GM18499 (cell line): ENCODE data around the gene CSNK1A1.

Experiments used
- ATAC-seq: cut with Tn5 transposase; IDR thresholded peaks from one replicate; pipeline ENCODE4 v1.9.1; 2021; ENCODE audit warnings: moderate number of reproducible peaks; ENCODE audit not compliant: insufficient read depth, unreplicated experiment

CSNK1A1 gene

DNA sequence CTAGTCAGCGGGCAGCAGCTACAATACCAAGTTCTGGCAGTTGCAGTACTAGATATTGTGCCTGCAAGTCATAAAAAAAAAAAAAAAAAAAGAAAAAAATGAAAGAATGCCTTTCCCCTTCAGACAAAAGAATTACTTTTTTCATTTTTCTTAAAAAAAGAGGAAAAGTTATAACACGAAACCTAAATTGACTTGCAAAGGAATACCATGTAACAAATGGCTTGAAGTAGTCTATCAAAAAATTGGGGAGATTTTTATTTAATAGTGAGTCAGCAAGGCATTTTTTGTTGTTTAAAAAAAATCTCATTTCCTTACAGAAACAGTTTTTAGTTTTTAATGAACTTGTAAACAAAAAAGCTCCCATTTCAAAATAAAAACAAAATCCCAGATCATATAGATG lies 55.6 kb downstream of the CSNK1A1 start:
- ATAC-seq: no peak

DNA sequence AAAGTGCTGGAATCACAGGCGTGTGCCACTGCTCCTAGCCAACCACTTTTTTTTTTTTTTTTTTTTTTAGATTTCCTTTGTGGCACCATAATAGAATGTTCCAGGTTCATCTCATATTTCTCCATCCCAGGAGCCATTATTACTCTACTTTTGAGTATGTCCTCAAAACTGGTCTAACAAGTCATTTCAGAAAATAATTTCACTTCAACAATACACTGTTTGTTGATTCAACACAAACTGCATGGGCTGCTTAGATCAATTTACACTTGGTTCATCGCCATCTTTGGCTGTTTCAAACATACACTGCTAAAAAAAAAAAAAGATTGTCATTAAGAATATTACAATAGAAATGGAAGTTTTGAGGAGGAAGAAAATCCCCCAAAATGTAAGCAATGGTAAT lies 57.9 kb downstream of the CSNK1A1 start:
- no peak for ATAC-seq

DNA sequence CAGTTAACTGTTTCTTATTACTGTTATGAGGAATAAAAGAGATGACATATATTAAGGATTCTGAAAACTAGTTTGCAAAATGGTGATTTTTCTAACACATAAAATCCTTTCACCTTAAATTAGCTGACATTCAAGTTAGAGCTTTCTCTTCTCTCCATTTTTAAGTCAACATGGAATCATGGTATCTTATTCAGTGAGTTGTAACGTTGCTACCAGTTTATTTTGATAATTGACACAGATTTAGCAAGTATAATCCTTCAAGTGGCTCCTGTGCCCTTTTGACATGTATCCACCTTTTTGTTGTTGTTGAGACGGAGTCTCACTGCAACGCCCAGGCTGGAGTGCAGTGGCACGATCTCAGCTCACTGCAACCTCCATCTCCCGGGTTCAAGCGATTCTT lies 58.5 kb downstream of the CSNK1A1 start:
- ATAC-seq: no peak

DNA sequence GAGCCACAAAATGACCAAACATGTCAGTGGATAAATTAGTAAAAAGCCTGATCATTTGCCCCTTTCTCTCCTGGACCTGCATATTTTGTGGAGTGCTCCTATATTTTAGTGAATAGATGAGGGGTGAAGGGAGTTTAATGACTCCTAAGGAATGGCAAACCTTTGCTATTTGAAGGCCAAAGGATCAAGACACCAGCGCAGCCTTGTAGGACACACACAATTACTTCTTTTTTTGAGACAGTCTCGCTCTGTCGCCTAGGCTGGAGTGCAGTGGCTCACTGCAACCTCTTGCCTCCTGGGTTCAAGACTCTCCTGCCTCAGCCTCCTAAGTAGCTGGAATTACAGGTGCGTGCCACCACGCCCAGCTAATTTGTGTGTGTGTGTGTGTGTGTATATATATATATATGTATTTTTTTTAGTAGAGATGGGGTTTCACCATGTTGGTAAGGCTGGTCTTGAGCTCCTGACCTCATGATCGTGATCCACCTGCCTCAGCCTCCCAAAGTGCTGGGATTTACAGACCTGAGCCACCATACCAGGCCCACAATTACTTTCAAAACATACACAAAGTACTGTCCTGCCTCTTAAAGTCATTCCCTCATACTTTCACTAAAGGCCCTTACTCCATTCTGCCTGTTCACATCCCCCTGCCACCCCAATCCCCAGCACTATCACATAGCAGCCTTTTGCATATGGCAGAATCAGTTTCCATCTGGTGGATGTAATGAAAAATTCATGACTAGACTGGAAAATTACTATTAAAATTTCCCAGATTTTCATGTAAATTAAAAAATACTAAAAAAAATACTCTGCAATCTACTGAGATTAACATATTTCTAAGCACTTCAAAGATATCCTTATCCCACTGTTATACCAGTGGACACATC lies 60.4 kb downstream of the CSNK1A1 start:
- ATAC-seq: no peak

DNA sequence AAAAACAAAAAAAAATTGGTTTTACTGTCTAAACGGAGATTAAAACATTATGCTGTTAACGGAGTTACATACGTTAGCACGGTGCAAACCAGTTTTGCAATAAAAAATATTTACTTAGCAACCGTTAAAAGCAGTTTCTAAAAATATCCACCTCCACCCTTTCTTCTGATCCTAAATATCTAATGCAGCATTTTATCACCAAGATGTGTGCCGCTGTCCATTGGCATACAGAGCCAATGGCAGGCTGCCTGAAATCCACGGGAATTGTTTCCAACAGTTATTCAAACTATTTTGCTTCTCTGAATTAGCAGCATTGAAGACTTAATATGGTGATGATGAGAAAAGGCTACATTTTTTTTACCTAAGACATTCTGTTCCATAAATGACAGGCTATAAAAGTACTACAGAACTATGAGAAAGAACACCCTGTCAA lies 61.6 kb downstream of the CSNK1A1 start:
- no peak for ATAC-seq

DNA sequence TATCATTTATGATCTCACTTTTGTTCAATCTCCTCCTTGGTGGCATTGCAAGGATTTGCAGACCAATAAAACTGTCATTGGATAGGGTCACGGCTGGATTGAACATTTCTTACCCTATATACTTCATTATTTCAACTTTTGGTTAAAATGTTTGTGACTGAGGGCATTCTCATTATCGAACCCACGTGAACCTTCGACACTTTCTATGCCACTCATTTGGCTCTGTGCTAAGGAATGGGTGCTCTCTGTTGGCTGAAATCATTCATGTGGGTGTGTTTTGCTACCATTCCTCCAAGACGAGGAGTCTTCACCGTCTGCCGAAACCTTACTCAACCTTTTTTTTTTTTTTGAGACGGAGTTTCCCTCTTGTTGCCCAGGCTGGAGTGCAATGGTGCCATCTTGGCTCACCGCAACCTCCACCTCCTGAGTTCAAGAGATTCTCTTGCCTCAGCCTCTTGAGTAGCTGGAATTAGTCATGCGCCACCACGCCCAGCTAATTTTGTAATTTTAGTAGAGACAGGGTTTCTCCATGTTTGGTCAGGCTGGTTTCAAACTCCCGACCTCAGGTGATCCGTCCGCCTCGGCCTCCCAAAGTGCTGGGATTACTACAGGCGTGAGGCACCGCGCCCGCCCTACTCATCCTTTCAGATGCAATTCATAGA lies 62.5 kb downstream of the CSNK1A1 start:
- ATAC-seq: no peak

DNA sequence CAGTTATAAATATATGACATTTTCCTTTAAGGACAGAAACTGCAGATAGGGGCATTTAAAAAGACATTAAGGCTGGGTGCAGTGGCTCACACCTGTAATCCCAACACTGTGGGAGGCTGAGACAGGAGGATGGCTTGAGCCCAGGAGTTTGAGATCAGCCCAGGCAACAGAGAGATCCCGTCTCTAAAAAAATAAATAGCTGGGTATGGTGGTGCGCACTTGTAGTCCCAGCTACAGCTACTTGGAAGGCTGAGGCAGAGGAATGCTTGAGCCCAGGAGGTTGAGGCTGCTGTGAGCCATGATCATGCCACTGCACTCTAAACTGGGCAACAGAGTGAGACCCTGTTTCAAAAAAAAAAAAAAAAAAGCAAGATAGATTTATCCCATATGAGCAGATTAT lies 63.6 kb downstream of the CSNK1A1 start:
- no peak for ATAC-seq

DNA sequence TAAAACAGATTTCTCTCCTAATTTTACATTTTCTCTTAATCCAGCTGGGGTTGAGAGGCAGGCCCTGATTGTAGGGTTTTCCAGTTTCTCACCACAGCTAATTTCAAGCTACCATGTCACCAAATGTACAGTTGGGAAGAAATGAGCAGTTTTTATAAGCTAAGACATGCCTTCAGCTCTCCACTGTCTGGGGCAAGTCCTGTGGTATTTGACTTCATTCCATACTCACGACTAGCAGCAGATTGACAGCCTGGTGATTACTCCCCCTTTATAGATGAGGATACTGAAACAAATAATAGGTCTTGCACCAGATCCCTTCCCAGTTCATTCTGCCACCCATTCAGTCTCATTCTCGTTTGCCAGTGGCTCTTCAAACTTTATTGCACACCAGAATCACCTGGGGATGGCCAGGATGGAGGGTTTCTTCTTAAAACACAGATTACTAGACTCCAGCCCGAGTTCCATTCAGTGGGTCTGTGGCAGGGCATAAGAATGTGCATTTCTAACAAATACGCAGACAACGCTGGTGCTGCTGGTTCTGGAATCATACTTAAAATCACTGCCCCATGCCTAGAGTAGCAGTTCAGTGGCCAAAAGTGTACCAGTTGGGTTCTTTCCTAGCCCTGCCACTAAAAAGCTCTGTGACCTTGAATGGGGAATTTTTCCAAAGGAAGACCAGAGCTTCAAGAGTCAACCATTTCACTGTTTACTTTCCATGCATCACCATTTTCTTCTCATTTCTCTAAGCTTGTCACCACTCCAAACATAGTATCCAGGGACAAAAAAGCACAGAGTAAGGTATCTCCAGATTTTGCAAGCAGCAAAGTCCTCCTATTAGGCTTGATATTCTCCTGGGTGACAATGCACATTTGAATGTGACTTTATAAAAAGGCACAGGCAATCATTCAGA lies 64.3 kb downstream of the CSNK1A1 start:
- no peak for ATAC-seq

DNA sequence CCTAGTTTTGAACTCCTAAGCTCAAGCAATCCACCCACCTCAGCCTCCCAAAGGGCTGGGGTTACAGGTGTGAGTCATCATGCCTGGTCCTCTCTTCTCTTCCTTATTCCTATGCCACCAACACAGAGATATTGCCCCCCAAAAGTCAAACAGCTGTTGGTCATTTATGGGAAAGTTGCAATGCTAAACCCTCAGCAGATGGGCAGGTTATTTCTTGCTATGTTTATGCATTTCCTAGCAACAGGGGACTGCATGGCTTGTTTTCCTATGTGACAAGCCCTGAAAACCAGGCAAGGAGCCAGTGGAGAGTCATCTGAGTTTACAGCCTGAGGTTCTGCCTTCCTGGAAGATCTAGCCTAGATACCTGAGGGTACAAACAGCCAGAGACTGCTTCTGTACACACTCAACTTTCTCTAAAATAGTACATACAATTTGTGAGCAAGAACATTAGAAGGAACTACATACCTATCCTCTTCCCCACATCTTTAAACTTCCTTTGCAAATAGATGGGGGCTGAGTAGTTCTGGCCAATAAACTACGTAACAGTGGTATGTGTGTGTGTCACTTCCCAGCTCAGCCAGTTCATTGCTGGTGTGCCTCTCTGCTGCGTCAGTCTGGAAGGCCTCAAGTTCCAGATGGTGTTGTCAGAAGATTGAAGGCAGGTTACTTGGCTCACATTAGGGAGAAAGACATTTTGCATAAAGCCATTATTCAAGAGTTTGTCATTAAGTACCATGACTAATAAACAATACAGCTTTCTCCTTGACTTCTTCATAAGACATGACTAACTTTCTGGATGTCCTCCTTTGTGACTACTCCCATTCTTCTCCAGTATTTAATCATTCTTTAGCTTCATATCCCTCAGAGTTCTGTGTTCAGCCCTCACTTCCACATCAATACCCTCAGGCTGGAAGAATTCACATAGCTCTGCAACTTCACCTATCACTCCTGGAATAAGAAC lies 65.3 kb downstream of the CSNK1A1 start:
- no peak for ATAC-seq

DNA sequence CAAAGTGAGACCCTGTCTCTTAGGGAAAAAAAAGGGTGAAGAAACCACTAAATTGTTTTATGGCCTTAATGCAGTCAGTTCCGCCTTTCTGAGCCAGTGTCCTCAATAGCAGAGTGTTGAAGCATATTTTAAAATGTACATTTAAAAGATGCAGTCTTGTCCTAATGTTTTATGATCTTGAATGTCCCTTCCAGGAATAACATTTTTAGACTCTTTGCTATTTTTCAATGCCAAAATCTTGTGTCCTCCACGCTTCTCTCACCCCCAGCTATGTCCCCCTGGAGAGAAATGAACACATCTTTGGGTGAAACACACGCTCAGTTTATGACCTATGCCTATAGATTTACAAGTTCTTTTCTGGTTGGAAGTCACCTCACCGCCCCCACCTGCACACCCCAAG lies 69.8 kb downstream of the CSNK1A1 start:
- ATAC-seq: no peak

DNA sequence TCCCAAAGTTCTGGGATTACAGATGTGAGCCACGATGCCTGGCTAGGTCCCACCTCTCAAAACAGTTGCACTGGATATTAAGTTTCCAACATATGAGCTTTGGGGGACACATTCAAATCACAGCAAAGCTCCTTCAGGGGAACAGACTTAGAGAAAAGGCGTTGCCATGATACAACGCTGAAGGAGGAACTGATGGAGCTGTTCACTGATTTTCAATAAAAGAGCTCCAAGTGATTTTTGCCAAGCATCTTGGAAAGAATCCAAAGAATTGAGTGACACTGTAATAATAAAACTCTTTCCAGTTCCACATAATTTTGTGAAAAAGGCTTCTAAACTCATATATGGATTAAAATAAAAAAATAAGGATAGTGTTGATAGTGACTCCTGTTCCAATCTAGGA lies 72.5 kb downstream of the CSNK1A1 start:
- no peak for ATAC-seq

DNA sequence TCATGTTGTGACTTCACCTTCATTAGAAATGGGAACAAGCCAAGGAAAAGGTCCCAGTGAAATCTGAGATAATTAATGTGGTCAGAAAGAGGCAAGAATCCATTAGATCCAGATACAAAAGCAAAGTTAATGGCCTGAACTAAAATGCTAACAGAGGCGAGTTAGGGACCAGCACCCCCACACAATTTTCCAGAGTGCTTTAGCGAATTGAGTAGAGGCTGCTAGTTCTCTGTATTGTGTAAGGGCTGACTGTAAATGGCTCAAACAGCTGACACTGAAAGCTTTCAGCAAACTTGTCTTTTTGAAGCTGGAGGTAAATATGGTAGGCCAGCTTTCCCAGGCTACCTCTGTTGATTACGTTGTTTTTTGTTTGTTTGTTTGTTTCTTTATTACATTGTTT lies 75.5 kb downstream of the CSNK1A1 start:
- ATAC-seq: no peak

DNA sequence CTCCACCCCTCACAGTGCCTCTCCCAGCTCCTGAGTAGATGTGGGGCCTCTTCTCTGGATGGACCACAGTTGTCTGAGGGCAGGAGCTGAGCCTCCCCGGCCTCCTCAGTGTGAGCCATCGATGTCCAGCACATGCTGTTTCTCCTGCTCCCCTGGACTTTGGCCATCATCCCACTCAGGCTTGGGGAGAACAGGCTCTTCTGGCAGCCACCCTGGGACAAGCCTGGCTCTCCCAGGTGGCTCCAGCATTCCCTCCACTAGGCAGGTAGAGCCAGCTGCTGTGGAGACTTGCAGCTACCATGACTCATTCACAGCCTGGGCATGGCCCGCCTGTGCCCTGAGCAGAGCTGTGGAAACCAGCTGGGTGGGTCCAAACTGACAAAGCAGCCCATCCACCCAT lies 77.0 kb downstream of the CSNK1A1 start:
- ATAC-seq: no peak

DNA sequence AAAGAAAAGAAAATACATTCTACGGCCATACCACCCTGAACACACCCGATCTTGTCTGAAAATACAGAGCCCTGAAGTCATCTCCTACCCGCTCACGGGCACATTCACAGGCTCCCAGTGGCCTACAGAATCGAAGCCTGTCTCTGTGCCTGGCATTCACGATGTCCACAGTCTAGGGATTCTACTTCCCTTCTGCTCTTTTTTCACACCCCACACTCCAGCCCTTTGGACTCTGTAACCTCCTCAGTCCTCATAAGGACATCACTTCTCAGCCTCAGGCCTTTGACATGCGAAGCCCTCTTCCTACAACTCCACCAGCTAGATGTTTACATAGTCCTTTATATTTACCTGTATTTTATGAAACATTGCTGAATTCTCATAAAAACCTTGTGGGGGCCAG lies 77.8 kb downstream of the CSNK1A1 start:
- no peak for ATAC-seq

DNA sequence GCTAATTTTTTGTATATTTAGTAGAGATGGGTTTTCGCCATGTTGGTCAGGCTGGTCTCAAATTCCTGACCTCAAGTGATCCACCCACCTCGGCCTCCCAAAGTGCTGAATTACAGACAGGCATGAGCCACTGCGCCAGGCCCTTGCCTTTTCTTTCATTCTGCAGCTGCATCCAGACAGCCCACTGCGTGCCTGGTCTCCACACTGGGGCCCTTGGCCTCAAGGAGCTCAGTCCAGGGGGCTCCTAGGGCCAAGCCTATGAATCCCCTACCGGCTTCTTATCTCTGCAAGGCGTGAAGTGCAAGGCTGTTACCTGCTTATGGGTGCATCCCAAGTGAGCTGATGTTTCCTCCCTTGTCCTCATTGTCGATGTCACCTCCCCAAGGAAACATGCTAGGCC lies 78.8 kb downstream of the CSNK1A1 start:
- ATAC-seq: no peak

DNA sequence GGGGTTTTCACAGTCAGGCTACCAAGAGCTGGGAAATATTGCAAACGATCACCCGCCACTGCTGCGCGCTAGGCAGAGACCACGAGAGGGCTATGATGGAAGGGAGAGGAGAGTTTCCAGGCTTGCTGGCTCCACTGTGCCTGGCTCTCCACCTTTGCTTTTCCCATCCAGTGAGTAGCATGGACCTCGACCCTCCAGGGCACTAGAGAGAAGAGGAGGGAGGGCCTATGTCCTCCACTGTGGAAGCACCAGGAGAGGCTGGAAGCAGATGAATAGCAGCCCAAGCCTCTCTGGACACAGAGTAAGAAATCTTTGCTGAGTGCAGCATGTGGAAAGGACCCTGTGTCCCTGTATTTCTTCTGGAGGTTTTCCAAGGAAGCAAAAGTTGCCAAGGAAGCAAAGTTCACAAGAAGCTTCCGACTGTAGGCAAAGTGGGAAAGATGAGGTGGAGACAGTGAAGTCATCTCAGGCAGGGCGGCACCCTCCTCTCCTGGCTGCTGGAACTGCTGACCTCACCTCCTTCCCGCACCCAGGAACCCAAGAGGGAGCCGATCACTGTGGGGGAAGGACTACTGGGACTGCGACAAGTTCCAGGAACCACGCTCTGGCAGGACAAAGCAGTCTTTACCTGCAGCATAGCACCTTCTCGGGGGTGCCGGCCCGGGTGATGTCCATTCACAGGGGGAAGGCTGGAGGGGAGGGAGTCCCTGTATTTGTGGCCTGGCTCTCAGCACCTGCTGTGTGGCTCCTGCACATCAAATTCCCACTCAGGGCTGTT lies 79.6 kb downstream of the CSNK1A1 start:
- ATAC-seq: no peak

DNA sequence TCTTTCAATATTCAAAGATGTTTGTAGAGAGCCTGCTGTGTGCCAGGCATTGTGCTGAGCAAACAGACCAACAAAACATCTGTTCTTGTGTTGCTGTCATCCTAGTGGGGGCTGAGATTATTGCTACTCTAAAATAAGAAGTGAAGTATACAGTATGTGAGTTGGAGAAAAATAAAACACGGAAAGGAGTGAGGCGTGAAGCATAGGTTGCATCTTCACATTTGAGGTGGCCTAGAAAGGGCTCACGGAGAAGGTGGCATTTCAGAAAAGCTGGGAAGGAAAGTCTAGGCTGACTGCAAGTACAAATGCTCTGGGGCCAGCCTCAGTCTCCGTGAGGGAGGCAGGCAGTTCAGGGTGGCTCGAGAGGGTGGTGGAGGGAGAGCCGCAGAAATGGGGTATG lies 80.3 kb downstream of the CSNK1A1 start:
- ATAC-seq: no peak

DNA sequence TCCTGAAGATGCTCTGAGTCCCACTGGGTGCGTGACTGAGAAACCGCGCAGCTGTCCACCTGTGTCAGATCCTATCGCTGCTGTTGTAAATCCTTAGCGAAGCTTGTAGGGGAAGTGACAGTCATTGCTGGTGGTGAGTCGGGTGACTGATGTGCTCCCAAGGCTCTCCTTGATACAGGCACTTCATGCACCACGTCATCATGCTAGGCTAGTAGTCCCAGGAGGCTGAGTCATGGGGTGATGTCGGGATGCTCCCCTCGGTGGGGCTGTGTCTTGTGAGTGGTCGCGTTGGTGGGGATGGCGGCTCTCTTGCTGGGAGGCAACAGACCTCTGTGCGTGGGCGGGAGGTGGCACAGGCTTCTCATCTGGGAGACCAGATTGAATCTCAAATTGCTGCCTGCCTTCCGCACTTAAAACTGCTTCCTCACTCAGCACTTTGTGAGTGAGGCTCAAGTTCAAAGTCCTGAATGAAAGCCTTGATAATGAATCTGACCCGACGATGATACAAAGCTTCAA lies 84.7 kb downstream of the CSNK1A1 start:
- no peak for ATAC-seq
